K562 (cell line): Measurements from ENCODE around the gene EAPP. TPM values are rescaled to one million over a fixed set of nuclear protein-coding genes. Genes with fewer than 3 reads are reported as not detected.

Experiments used
- ATAC-seq: fragments of 200-7000 bp; cut with Tn5 transposase; 3 replicates; pipeline ENCODE4 v1.9.1; 2020; ENCODE audit warnings: moderate library complexity
- BruUV-seq: library from RNA; stranded (reverse); fragments of 400-500 nt; replicated peaks from 2 replicates; lab custom pipeline; 2021; lab: Mats Ljungman, UMichigan
- CTCF ChIA-PET: fragments of 300-600 bp; formaldehyde crosslinking; extraction: SDS; loops from one replicate; lab custom pipeline; 2021; ENCODE audit warnings: low intra/inter-chr PET ratio; lab: Yijun Ruan, JAX
- POLR2A ChIA-PET: fragments of 300-600, 350-650 bp; sonication (Branson Sonifier 250); formaldehyde crosslinking; extraction: SDS; loops from one replicate; lab custom pipeline; 2021; ENCODE audit warnings: antibody characterized with exemption, inconsistent platforms; lab: Yijun Ruan, JAX
- DNase-seq, 4 experiments: peaks; one replicate each; pipeline versions ENCODE4 v3.0.0 to v3.0.0-alpha.2; 2011 to 2018; ENCODE audit warnings: low spot score in 3 of 4, mixed read lengths in 3 of 4; ENCODE audit errors: extremely low read depth in 1 of 4
- FAIRE-seq: peaks from 2 replicates; lab custom pipeline; 2011; peaks lifted over from hg19 to GRCh38; lab: Jason Lieb, UNC
- H2AFZ ChIP-seq: 2 replicates; pipeline ENCODE4 v1.6.0; 2011; ENCODE audit warnings: low read depth, low read length, control low read depth, inconsistent platforms
- H3K27ac ChIP-seq: fragments of 200-600 bp; 3 replicates; pipeline ENCODE4 v1.8.0; 2011; ENCODE audit warnings: low read depth, mild to moderate bottlenecking, control low read depth, inconsistent platforms, low read length, moderate library complexity, mixed read lengths; ENCODE audit errors: extremely low read depth
- H3K27me3 ChIP-seq, 2 experiments: fragments of 300-600 bp in 1 of 2; 2 replicates in 1 of 2; 3 replicates in 1 of 2; pipeline versions ENCODE4 v1.6.0 to v1.8.0; 2011; ENCODE audit warnings: inconsistent platforms in 2 of 2, low read length in 2 of 2, mild to moderate bottlenecking in 1 of 2, mixed read lengths in 1 of 2, moderate library complexity in 1 of 2; ENCODE audit not compliant: control insufficient read depth in 2 of 2, insufficient read depth in 2 of 2
- H3K36me3 ChIP-seq: fragments of 300-600 bp; 3 replicates; pipeline ENCODE4 v1.8.0; 2011; ENCODE audit warnings: mild to moderate bottlenecking, low read length, inconsistent platforms; ENCODE audit not compliant: control insufficient read depth, insufficient read depth
- H3K4me1 ChIP-seq, 2 experiments: fragments of 200-600 bp in 1 of 2; replicated peaks in 1 of 2; 2 replicates in 1 of 2; 3 replicates in 1 of 2; pipeline versions ENCODE4 v1.5.1 to v1.8.0; 2011; ENCODE audit warnings: inconsistent platforms in 2 of 2, low read length in 2 of 2, mild to moderate bottlenecking in 1 of 2, mixed read lengths in 1 of 2, moderate library complexity in 1 of 2; ENCODE audit not compliant: control insufficient read depth in 2 of 2, insufficient read depth in 2 of 2
- H3K4me2 ChIP-seq: 2 replicates; pipeline ENCODE4 v1.6.1; 2011; ENCODE audit warnings: low read length, control low read depth, inconsistent platforms, mixed read lengths; ENCODE audit not compliant: insufficient read depth
- H3K4me3 ChIP-seq: fragments of 200-600 bp; sonication (generic), shearing (Covaris generic); 2 replicates; pipeline ENCODE4 v1.5.1; 2016; ENCODE audit warnings: control low read depth, inconsistent platforms
- H3K79me2 ChIP-seq: fragments of 200-600 bp; 3 replicates; pipeline ENCODE4 v1.8.0; 2011; ENCODE audit warnings: low read length, inconsistent platforms; ENCODE audit not compliant: control insufficient read depth, insufficient read depth
- H3K9ac ChIP-seq, 2 experiments: 2 replicates each; pipeline versions ENCODE4 v1.6.0 to v1.6.1; 2011; ENCODE audit warnings: low read depth in 2 of 2, low read length in 2 of 2, control low read depth in 1 of 2, inconsistent platforms in 1 of 2, mild to moderate bottlenecking in 1 of 2, mixed read lengths in 1 of 2; ENCODE audit not compliant: insufficient read depth in 1 of 2
- H3K9me1 ChIP-seq: one replicate; pipeline ENCODE4 v1.6.0; 2011; ENCODE audit warnings: inconsistent platforms, mild to moderate bottlenecking, low read length, moderate library complexity; ENCODE audit not compliant: control insufficient read depth, insufficient read depth
- H3K9me3 ChIP-seq: replicated peaks from 2 replicates; pipeline ENCODE4 v1.5.1; 2011; ENCODE audit warnings: low read depth, low read length, inconsistent platforms; ENCODE audit not compliant: control insufficient read depth, insufficient read depth
- H4K20me1 ChIP-seq: replicated peaks from 2 replicates; pipeline ENCODE4 v1.6.1; 2011; ENCODE audit warnings: low read length, inconsistent platforms, mixed read lengths; ENCODE audit not compliant: control insufficient read depth, insufficient read depth
- CAMTA2 ChIP-seq: fragments of 250-450 bp; sonication (Bioruptor Pico); conservative IDR thresholded peaks from 2 replicates; pipeline ENCODE4 v1.5.1; 2022
- CREB1 ChIP-seq, 2 experiments: sonication (generic) in 1 of 2; formaldehyde crosslinking in 1 of 2; IDR thresholded peaks; 2 replicates each; pipeline versions ENCODE4 v1.6.1 to v1.8.0; 2012 to 2022; ENCODE audit warnings: inconsistent platforms in 1 of 2, mild to moderate bottlenecking in 1 of 2, missing genetic modification reagents in 1 of 2, moderate library complexity in 1 of 2
- CXXC5 ChIP-seq: fragments of 250-450 bp; sonication (Bioruptor Pico); IDR thresholded peaks from 2 replicates; pipeline ENCODE4 v1.8.0; 2022; ENCODE audit warnings: inconsistent platforms, mild to moderate bottlenecking, moderate library complexity
- EP400 ChIP-seq: fragments of 450-650 bp; IDR thresholded peaks from 2 replicates; pipeline ENCODE4 v1.6.1; 2017; ENCODE audit warnings: antibody characterized with exemption, mild to moderate bottlenecking, moderate library complexity
- FOSL1 ChIP-seq: fragments of 200-800 bp; sonication (Bioruptor generic); conservative IDR thresholded peaks from 2 replicates; pipeline ENCODE4 v1.6.1; 2016; ENCODE audit warnings: missing genetic modification characterization, missing compliant biosample characterization
- MAFG ChIP-seq: fragments of 450-650 bp; conservative IDR thresholded peaks from 2 replicates; pipeline ENCODE4 v1.6.1; 2016; ENCODE audit warnings: missing genetic modification characterization, missing compliant biosample characterization
- MTA1 ChIP-seq: fragments of 450-650 bp; IDR thresholded peaks from 2 replicates; pipeline ENCODE4 v1.6.1; 2017; ENCODE audit warnings: borderline replicate concordance
- NRF1 ChIP-seq, 2 experiments: fragments of 450-650 bp; IDR thresholded peaks in 1 of 2; conservative IDR thresholded peaks in 1 of 2; 2 replicates each; pipeline ENCODE4 v1.6.1; 2014; ENCODE audit warnings: mild to moderate bottlenecking in 2 of 2
- RCOR1 ChIP-seq, 2 experiments: IDR thresholded peaks; 2 replicates each; pipeline ENCODE4 v1.6.1; 2012; ENCODE audit warnings: low read depth in 2 of 2, low read length in 2 of 2, borderline replicate concordance in 1 of 2, improper control_type of control experiment in 1 of 2
- SFPQ ChIP-seq: fragments of 200-400 bp; formaldehyde crosslinking; IDR thresholded peaks from 2 replicates; pipeline ENCODE4 v1.6.1; 2017; ENCODE audit warnings: mild to moderate bottlenecking, low read depth, low read length, moderate library complexity
- SP1 ChIP-seq: sonication (generic); formaldehyde crosslinking; IDR thresholded peaks from 2 replicates; pipeline ENCODE4 v1.8.1; 2022; ENCODE audit warnings: mild to moderate bottlenecking, missing genetic modification reagents
- SRSF1 ChIP-seq: fragments of 200-400 bp; formaldehyde crosslinking; IDR thresholded peaks from 2 replicates; pipeline ENCODE4 v1.6.1; 2017; ENCODE audit warnings: mild to moderate bottlenecking, low read depth, low read length, moderate library complexity
- TBL1XR1 ChIP-seq, 2 experiments: IDR thresholded peaks; 2 replicates each; pipeline ENCODE4 v1.6.1; 2012; ENCODE audit warnings: improper control_type of control experiment in 2 of 2, low read length in 2 of 2, mild to moderate bottlenecking in 1 of 2
- TOE1 ChIP-seq, 2 experiments: fragments of 450-650 bp in 1 of 2; sonication (generic) in 1 of 2; formaldehyde crosslinking in 1 of 2; IDR thresholded peaks; 2 replicates each; pipeline versions ENCODE4 v1.7.1 to v1.8.0; 2016 to 2022; ENCODE audit warnings: borderline replicate concordance in 2 of 2, mild to moderate bottlenecking in 2 of 2, antibody characterized with exemption in 1 of 2, inconsistent platforms in 1 of 2, low read depth in 1 of 2, missing genetic modification reagents in 1 of 2, moderate library complexity in 1 of 2
- XRCC4 ChIP-seq: IDR thresholded peaks from one replicate; pipeline ENCODE4 v1.6.1; 2011; ENCODE audit not compliant: insufficient read depth, insufficient read length; ENCODE audit errors: extremely low read depth
- ZNF707 ChIP-seq: fragments of 250-450 bp; sonication (Bioruptor Pico); conservative IDR thresholded peaks from 2 replicates; pipeline ENCODE4 v1.8.0; 2022; ENCODE audit warnings: inconsistent platforms, mild to moderate bottlenecking, moderate library complexity
- WGBS: fragments of 100-300 bp; shearing (Covaris generic); methylation state at CpG from one replicate; pipeline ENCODE4 v1.1.6; 2016; ENCODE audit warnings: low coverage, mixed read lengths; ENCODE audit not compliant: insufficient coverage; ENCODE audit errors: missing lambda C conversion rate; 5-methylcytosine and 5-hydroxymethylcytosine counted together
- in situ Hi-C: fragments of 300-500 bp; cut with MboI; formaldehyde crosslinking; loops from 4 replicates; pipeline ENCODE4 v1.15.0; 2018; ENCODE audit warnings: inconsistent platforms, mixed read lengths
- intact Hi-C: fragments of 100-400 bp; cut with micrococcal nuclease; formaldehyde crosslinking; loops from 2 replicates; pipeline ENCODE4 v1.14.2; 2022
- polyA plus RNA-seq, 8 experiments: library from polyadenylated mRNA; depleted of rRNA in 4 of 8; stranded (reverse) in 5 of 8; unstranded in 3 of 8; fragments of >200 nt; fragmentation: Nextera tagmentation in 2 of 8; fragmentation: Illumina TruSeq in 1 of 8; extraction: Ambion mirVana in 2 of 8; extraction: Trizol in 1 of 8; gene quantifications; 2 replicates each; pipeline versions ENCODE4 v1.2.1 to v1.2.3, GENCODE V29; 2011 to 2014; ENCODE audit warnings: inconsistent platforms in 1 of 8, missing spikeins in 1 of 8
- total RNA-seq, 7 experiments: library from RNA; depleted of rRNA in 6 of 7; stranded (reverse); fragments of >200 nt in 6 of 7; fragmentation: Illumina TruSeq in 2 of 7; extraction: Trizol in 2 of 7; gene quantifications; 2 replicates each; pipeline versions ENCODE4 v1.2.1 to v1.2.3, GENCODE V29; 2011 to 2021; ENCODE audit warnings: low replicate concordance in 1 of 7

The EAPP gene
- total and polyA plus RNA-seq, 9 of the 15 experiments (the other 6 are each of a cell fraction or from before 2014, with no cell fraction given), result 19.0 to 67.6 (median 30.3) TPM

GRCh38 chr14:34496679-34497513 lies 42.6 kb downstream of the EAPP start:
- no peaks in the 10 kb centered on the region for H4K20me1 ChIP-seq
- peak overlapping the region; percentile 76 for H3K4me2 ChIP-seq
- intact Hi-C loops, result loop anchor here (5.0 kb wide), 1 partner anchor 35 kb away; the partner anchor contains the start of gene SPTSSA
- FAIRE-seq, result peak; percentile 94
- peak overlapping the region; percentile 81 for H3K27ac ChIP-seq
- in situ Hi-C loops, result no loop called here
- no peaks in the 10 kb centered on the region for H3K27me3 ChIP-seq
- ATAC-seq, result peak; percentile 87
- WGBS, result 8% methylated on average over 11 of the region's 14 CpGs
- no TSS peak for BruUV-seq
- peak overlapping the region; percentile 99 for H2AFZ ChIP-seq
- H3K9me1 ChIP-seq, result no peaks in the 10 kb centered on the region
- no peak overlapping the region for H3K4me3 ChIP-seq
- POLR2A ChIA-PET, result interaction anchor here (0.9 kb wide), 1 partner anchor 32 kb away, joined by 3 read pairs; no protein-coding TSS in a partner anchor
- H3K4me1 ChIP-seq, result peaks cover 0 to 14% of the 10 kb centered on the region in 2 experiments; a peak in 3 of 5 replicates
- no peaks in the 10 kb centered on the region for H3K79me2 ChIP-seq
- H3K9me3 ChIP-seq, result no peaks in the 10 kb centered on the region
- H3K9ac ChIP-seq, result peak overlapping the region in 1 of 2 experiments; percentile 59; a peak in 3 of 4 replicates
- H3K36me3 ChIP-seq, result no peaks in the 10 kb centered on the region
- peak; percentile 68 to 88 (median 76) for DNase-seq
- CTCF ChIA-PET, result no interaction called here
- TF ChIP-seq CAMTA2 (CRISPR knock-in tag) (no peak), FOSL1 (tag) (peak; percentile 97), SP1 (CRISPR knock-in tag) (no peak), MAFG (tag) (0 out of 2 replicates have a peak, but pooled peaks have one; percentile 6), ZNF707 (CRISPR knock-in tag) (no peak), SFPQ (no peak), SRSF1 (no peak), NRF1 (conservative IDR thresholded peaks at IDR 0.05 in 1 of 2, IDR thresholded peaks at IDR 0.05 in 1 of 2) (0 out of 4 replicates have a peak, but pooled peaks of 1 of the 2 experiments have one; percentile 20), CREB1 (IDR thresholded peaks at IDR 0.05) (peak; percentile 80), CREB1 (CRISPR knock-in tag; IDR thresholded peaks at IDR 0.05) (no peak), RCOR1 (IDR thresholded peaks at IDR 0.05; ENCODE audit: borderline replicate concordance in 1 of 2, low read depth in 2 of 2, low read length in 2 of 2) (peak in 1 of 2 experiments; percentile 30; a peak in 1 of 4 replicates), EP400 (peak; percentile 23; the same call in 1 of the 2 replicates), XRCC4 (no peak), MTA1 (0 out of 2 replicates have a peak, but pooled peaks have one; percentile 59), TOE1 (IDR thresholded peaks at IDR 0.05; ENCODE audit: borderline replicate concordance) (no peak), TOE1 (CRISPR knock-in tag; IDR thresholded peaks at IDR 0.05; ENCODE audit: borderline replicate concordance, low read depth) (no peak), CXXC5 (peak; percentile 29; the same call in 1 of the 2 replicates), TBL1XR1 (IDR thresholded peaks at IDR 0.05; ENCODE audit: low read length in 2 of 2) (0 out of 4 replicates have a peak, but pooled peaks of 1 of the 2 experiments have one; percentile 32)
